Measurements from ENCODE around the gene ZBTB20.

GRCh38 chr3:114314282-114314681 lies 832.8 kb downstream of the ZBTB20 start:
- TF ChIP-seq, protein P1, sequence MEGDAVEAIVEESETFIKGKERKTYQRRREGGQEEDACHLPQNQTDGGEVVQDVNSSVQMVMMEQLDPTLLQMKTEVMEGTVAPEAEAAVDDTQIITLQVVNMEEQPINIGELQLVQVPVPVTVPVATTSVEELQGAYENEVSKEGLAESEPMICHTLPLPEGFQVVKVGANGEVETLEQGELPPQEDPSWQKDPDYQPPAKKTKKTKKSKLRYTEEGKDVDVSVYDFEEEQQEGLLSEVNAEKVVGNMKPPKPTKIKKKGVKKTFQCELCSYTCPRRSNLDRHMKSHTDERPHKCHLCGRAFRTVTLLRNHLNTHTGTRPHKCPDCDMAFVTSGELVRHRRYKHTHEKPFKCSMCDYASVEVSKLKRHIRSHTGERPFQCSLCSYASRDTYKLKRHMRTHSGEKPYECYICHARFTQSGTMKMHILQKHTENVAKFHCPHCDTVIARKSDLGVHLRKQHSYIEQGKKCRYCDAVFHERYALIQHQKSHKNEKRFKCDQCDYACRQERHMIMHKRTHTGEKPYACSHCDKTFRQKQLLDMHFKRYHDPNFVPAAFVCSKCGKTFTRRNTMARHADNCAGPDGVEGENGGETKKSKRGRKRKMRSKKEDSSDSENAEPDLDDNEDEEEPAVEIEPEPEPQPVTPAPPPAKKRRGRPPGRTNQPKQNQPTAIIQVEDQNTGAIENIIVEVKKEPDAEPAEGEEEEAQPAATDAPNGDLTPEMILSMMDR (IDR thresholded peaks at IDR 0.05) = no peak
- TF ChIP-seq EP300 (IDR thresholded peaks at IDR 0.05) (no peak), POLR2A (IDR thresholded peaks at IDR 0.05) (no peak), POLR2AphosphoS5 (IDR thresholded peaks at IDR 0.05) (no peak)
